Measurements from ENCODE around the gene CRADD. TPM values are rescaled to one million over a fixed set of nuclear protein-coding genes. Genes with fewer than 3 reads are reported as not detected.

The CRADD gene
- total and polyA plus RNA-seq, 2 donors: 13.9 to 17.1 TPM

DNA sequence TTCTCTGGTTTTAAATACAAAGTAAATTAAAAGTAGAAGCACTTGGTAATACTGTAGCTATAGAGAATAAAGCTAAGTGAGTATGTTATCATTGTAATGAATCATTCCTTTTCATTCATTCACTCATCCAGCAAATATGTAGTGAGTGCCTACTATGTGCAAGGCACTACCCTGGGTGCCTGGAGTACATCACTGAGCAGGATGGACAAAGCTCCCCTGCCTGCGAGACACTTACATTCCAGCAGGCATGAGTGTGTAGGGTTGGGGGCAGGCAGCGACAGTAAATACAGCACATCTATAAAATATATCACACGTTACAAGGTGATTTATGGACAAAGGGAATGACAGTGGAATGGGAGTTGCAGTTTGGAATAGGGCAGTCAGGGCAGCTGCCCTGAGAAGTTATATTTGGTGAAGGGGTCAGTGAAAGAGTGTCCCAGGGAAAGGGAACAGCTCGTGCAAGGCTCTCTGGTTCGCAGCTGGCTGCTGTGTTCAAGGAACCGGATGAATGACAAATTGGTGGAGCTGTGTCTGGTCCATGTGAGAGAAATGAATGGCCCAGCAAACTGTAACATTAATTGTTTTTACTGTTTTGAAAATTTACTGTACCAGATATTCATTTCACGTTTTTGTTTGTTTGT is 159.6 kb downstream of the CRADD start:
- H3K27ac ChIP-seq (ENCODE audit: low read depth in 1 of 2, low read length in 1 of 2): no peak overlapping the region
- H3K9me3 ChIP-seq (ENCODE audit: control insufficient read depth in 2 of 2, insufficient read depth in 1 of 2, low read length in 1 of 2): no peaks in the 10 kb centered on the region
- no peaks in the 10 kb centered on the region for H3K27me3 ChIP-seq (ENCODE audit: control insufficient read depth in 2 of 2, insufficient read depth in 1 of 2, low read length in 1 of 2)
- H3K36me3 ChIP-seq (ENCODE audit: control insufficient read depth in 2 of 2, insufficient read depth in 2 of 2, low read length in 1 of 2): no peaks in the 10 kb centered on the region
- H3K4me1 ChIP-seq (ENCODE audit: control insufficient read depth in 2 of 2, insufficient read depth in 2 of 2, low read length in 2 of 2): no peaks in the 10 kb centered on the region
- DNase-seq (ENCODE audit: low read depth in 6 of 9, low spot score in 9 of 9): no peak
- H3K4me3 ChIP-seq (ENCODE audit: low read length in 2 of 2): no peak overlapping the region
- 97% methylated on average over 7 of the region's 7 CpGs for WGBS

DNA sequence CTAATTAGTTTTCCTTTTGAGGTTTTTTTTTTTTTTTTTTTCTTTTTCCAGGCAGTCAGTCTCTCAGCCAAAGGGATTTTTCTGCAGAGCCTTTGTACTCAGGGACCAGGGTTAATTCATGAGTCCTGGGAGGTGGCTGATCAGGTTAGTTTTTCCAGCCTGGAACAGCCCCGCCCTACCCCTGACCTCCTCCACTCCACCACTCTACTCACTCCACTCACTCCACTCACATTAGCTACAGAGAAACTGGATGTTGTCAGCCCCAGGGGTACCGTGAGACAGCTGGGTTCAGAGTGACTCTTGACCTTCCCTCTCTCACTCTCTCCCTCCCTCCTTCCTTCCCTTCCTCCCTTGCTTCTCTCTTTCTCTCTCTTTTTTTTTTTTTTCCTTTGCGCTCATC is 161.0 kb downstream of the CRADD start:
- DNase-seq (ENCODE audit: low read depth in 6 of 9, low spot score in 9 of 9): no peak
- WGBS: 98% methylated on average over 3 of the region's 3 CpGs
- no peak overlapping the region for H3K27ac ChIP-seq (ENCODE audit: low read depth in 1 of 2, low read length in 1 of 2)
- no peaks in the 10 kb centered on the region for H3K27me3 ChIP-seq (ENCODE audit: control insufficient read depth in 2 of 2, insufficient read depth in 1 of 2, low read length in 1 of 2)
- H3K9me3 ChIP-seq (ENCODE audit: control insufficient read depth in 2 of 2, insufficient read depth in 1 of 2, low read length in 1 of 2): no peaks in the 10 kb centered on the region
- no peaks in the 10 kb centered on the region for H3K36me3 ChIP-seq (ENCODE audit: control insufficient read depth in 2 of 2, insufficient read depth in 2 of 2, low read length in 1 of 2)
- H3K4me1 ChIP-seq (ENCODE audit: control insufficient read depth in 2 of 2, insufficient read depth in 2 of 2, low read length in 2 of 2): no peaks in the 10 kb centered on the region
- H3K4me3 ChIP-seq (ENCODE audit: low read length in 2 of 2): no peak overlapping the region

DNA sequence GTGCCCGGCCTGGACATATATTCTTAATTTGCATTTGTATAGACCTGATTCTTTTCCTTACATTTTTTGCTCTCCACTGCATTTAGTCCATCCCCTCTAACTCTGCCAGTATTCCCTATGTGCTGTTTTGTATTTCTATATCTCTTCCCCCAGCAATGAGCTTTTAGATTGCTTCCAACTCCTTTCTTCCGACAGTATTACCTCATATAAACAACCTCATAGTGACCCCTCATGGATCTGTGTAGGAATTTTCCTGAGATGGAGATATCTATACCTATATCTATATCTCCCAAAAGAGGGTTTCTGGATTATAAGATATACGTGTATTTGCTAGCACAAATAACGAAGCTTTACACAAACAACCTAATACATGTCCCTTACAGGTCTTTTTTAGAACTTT is 161.9 kb downstream of the CRADD start:
- no peak overlapping the region for H3K27ac ChIP-seq (ENCODE audit: low read depth in 1 of 2, low read length in 1 of 2)
- no peak for DNase-seq (ENCODE audit: low read depth in 6 of 9, low spot score in 9 of 9)
- no peaks in the 10 kb centered on the region for H3K4me1 ChIP-seq (ENCODE audit: control insufficient read depth in 2 of 2, insufficient read depth in 2 of 2, low read length in 2 of 2)
- WGBS: 99% methylated on average over 4 of the region's 4 CpGs
- no peaks in the 10 kb centered on the region for H3K36me3 ChIP-seq (ENCODE audit: control insufficient read depth in 2 of 2, insufficient read depth in 2 of 2, low read length in 1 of 2)
- H3K27me3 ChIP-seq (ENCODE audit: control insufficient read depth in 2 of 2, insufficient read depth in 1 of 2, low read length in 1 of 2): no peaks in the 10 kb centered on the region
- H3K9me3 ChIP-seq (ENCODE audit: control insufficient read depth in 2 of 2, insufficient read depth in 1 of 2, low read length in 1 of 2): no peaks in the 10 kb centered on the region
- H3K4me3 ChIP-seq (ENCODE audit: low read length in 2 of 2): no peak overlapping the region

DNA sequence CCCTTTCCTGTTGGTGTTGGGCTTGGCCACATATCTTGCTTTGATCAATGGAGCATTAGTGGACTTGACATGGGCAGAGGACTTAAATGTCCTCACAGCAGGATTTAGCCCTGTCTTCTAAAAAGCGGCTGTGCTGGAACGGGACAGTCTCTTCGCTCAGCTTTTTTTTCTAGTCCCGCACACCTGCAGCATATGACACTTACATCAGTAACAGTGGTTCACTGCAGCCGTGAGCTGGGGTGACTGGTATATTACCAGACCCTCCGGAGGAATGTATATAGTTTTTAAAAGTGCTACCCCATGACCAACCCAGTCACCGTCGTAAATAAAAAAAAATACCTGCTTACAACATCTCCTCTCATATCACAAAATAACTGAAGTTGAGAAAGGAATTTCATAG is 164.5 kb downstream of the CRADD start:
- DNase-seq (ENCODE audit: low read depth in 6 of 9, low spot score in 9 of 9): no peak
- no peaks in the 10 kb centered on the region for H3K27me3 ChIP-seq (ENCODE audit: control insufficient read depth in 2 of 2, insufficient read depth in 1 of 2, low read length in 1 of 2)
- WGBS: 96% methylated on average over 8 of the region's 8 CpGs

DNA sequence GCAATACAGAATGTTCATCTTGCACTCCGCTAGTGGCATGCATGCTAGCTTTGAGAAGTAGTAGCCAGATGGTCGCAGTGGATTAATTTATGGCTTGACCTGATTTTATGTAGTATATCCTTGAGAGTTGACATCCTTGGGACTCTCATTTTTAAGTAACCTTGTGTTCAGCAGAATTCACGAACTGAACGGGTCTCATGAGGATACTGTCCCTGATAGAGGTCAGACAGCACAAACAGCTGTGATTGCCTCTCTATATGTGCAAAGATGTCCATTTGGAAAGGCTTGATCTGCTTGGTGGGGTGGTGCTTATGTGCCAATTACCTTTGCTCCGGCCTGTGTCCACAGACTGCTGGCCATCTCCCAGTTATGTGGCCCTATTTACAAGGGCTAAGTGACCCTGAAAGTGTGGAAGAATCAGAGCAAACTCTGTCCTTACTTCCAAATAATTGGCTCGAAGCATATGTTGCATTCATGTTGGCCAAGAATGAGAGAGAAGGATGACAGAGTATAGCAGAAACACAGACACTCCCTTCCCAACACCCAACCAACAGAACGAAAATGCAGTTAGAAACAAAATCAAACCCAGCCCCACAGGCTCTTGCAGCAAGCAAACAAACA is 167.1 kb downstream of the CRADD start:
- no peak for DNase-seq (ENCODE audit: low read depth in 6 of 9, low spot score in 9 of 9)
- WGBS: 98% methylated on average over 7 of the region's 7 CpGs
- Histone ChIP-seq H3K4me3 (ENCODE audit: low read length in 2 of 2) (no peak overlapping the region), H3K27me3 (ENCODE audit: control insufficient read depth in 2 of 2, insufficient read depth in 1 of 2, low read length in 1 of 2) (no peaks in the 10 kb centered on the region), H3K4me1 (ENCODE audit: control insufficient read depth in 2 of 2, insufficient read depth in 2 of 2, low read length in 2 of 2) (peaks cover 0 to 8% of the 10 kb centered on the region in 2 donors), H3K27ac (ENCODE audit: low read depth in 1 of 2, low read length in 1 of 2) (no peak overlapping the region), H3K36me3 (ENCODE audit: control insufficient read depth in 2 of 2, insufficient read depth in 2 of 2, low read length in 1 of 2) (no peaks in the 10 kb centered on the region), H3K9me3 (ENCODE audit: control insufficient read depth in 2 of 2, insufficient read depth in 1 of 2, low read length in 1 of 2) (no peaks in the 10 kb centered on the region)

More for the DNA sequence above, 164.5 kb downstream of the CRADD start:
- Histone ChIP-seq H3K27ac (ENCODE audit: low read depth in 1 of 2, low read length in 1 of 2) (no peak overlapping the region), H3K9me3 (ENCODE audit: control insufficient read depth in 2 of 2, insufficient read depth in 1 of 2, low read length in 1 of 2) (no peaks in the 10 kb centered on the region), H3K4me1 (ENCODE audit: control insufficient read depth in 2 of 2, insufficient read depth in 2 of 2, low read length in 2 of 2) (no peaks in the 10 kb centered on the region), H3K36me3 (ENCODE audit: control insufficient read depth in 2 of 2, insufficient read depth in 2 of 2, low read length in 1 of 2) (no peaks in the 10 kb centered on the region), H3K4me3 (ENCODE audit: low read length in 2 of 2) (no peak overlapping the region)

DNA sequence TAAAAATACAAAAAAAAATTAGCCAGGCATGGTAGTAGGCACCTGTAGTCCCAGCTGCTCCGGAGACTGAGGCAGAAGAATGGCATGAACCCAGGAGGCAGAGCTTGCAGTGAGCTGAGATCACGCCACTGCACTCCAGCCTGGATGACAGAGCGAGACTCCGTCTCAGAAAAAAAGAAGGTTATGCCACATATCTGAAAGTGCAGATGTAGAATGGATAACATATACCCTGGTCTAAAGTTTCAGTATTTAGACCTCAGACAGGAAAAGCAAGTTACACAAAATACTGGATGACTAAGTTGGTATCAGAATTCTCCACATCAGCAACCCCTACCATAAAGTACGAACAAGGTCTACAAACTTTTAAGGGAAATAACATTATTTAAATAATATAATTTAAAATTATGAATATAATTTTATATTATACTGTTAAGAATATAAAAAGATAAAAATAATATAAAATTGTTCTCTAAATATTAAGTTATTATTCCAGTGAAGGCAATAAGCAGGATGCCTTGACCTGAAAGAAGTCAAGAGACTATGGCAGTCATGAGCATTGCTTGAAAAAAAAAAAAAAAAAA is 169.9 kb downstream of the CRADD start:
- Histone ChIP-seq H3K27me3 (ENCODE audit: control insufficient read depth in 2 of 2, insufficient read depth in 1 of 2, low read length in 1 of 2) (no peaks in the 10 kb centered on the region), H3K27ac (ENCODE audit: low read depth in 1 of 2, low read length in 1 of 2) (no peak overlapping the region), H3K9me3 (ENCODE audit: control insufficient read depth in 2 of 2, insufficient read depth in 1 of 2, low read length in 1 of 2) (no peaks in the 10 kb centered on the region), H3K4me1 (ENCODE audit: control insufficient read depth in 2 of 2, insufficient read depth in 2 of 2, low read length in 2 of 2) (peaks cover 3 to 16% of the 10 kb centered on the region in 2 donors), H3K4me3 (ENCODE audit: low read length in 2 of 2) (no peak overlapping the region), H3K36me3 (ENCODE audit: control insufficient read depth in 2 of 2, insufficient read depth in 2 of 2, low read length in 1 of 2) (peaks cover 0 to 3% of the 10 kb centered on the region in 2 donors)
- WGBS: 94% methylated on average over 5 of the region's 5 CpGs
- no peak for DNase-seq (ENCODE audit: low read depth in 6 of 9, low spot score in 9 of 9)

DNA sequence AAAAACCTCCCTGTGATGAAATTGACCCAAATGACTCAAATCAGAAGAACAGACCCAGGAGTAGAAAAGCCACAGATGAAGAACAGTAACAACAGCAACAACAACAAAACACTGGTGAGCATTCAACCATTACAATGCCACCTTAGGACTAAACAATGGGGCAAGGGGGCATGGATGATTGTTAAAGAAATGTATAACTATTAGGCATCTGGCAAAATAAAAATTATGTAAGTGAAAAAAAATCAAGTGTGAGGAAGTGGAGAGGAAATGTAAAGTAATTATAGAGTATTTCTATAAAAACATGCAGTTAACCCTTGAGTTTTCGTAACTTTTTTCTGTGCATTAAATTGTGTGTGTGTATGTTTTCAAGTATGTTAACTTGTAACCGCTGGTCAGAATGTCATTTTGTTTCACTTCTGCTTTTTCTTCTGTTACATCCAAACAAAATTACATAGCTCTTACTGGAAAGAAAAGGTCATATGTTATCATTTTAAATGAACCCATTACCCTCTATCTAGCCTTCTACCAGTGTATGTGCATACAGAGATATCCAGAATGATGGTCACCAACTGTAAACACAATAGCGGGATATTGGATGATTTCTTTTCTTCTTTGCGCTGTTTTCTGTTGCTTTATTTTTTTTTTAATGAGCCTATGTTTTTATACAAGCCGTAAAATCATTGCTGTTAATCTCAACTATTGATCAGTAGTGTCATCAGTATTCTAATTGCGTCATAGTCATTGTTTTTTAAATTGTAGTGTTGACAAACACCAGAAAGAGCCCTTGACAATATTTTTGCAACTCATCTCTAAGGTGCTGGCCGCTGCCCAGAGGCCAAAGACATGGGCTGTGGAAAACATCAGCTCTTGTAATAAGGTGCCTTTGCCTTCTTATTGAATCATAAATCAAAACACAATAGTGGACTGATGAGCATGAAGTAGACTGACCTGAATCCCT is 170.6 kb downstream of the CRADD start:
- peaks cover 3 to 21% of the 10 kb centered on the region in 2 donors for H3K4me1 ChIP-seq (ENCODE audit: control insufficient read depth in 2 of 2, insufficient read depth in 2 of 2, low read length in 2 of 2)
- WGBS: 87% methylated on average over 7 of the region's 7 CpGs
- H3K4me3 ChIP-seq (ENCODE audit: low read length in 2 of 2): no peak overlapping the region
- peaks cover 0 to 3% of the 10 kb centered on the region in 2 donors for H3K36me3 ChIP-seq (ENCODE audit: control insufficient read depth in 2 of 2, insufficient read depth in 2 of 2, low read length in 1 of 2)
- no peak for DNase-seq (ENCODE audit: low read depth in 6 of 9, low spot score in 9 of 9)
- H3K27me3 ChIP-seq (ENCODE audit: control insufficient read depth in 2 of 2, insufficient read depth in 1 of 2, low read length in 1 of 2): no peaks in the 10 kb centered on the region
- H3K27ac ChIP-seq (ENCODE audit: low read depth in 1 of 2, low read length in 1 of 2): no peak overlapping the region
- H3K9me3 ChIP-seq (ENCODE audit: control insufficient read depth in 2 of 2, insufficient read depth in 1 of 2, low read length in 1 of 2): no peaks in the 10 kb centered on the region

DNA sequence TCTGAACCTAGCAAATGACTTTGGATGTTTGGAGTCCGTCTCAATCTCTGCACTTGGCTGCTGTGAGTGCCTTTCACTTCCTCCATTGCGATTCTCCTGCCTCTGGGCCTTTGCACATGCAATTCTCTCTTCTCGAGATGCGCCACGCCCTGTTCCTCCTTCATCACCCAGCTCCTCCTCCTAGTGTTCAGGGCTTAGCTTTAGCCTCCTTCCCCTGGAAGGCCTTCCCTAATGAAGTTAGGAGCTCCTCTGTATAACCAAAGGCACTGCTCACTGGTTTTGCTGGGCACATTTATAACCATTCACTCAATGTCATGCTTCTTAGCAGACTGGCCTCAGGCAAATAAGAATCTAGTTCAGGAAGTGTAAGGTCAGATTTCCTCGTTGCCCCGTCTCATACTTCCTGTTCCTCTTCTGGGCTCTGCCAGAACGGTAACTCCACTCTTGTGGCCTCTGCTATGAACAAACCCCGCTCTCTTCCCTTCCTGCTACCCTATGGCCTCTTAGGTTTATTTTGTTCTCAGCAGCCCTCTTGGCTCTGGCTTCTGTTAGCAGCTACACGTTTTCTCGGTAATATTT is 171.4 kb downstream of the CRADD start:
- peak in 4 of 9 donors; percentile 8 to 35 (median 12) for DNase-seq (ENCODE audit: low read depth in 6 of 9, low spot score in 9 of 9)
- Histone ChIP-seq H3K4me3 (ENCODE audit: low read length in 2 of 2) (no peak overlapping the region), H3K4me1 (ENCODE audit: control insufficient read depth in 2 of 2, insufficient read depth in 2 of 2, low read length in 2 of 2) (peaks cover 3 to 21% of the 10 kb centered on the region in 2 donors)

More for the DNA sequence above, 171.4 kb downstream of the CRADD start:
- Histone ChIP-seq H3K36me3 (ENCODE audit: control insufficient read depth in 2 of 2, insufficient read depth in 2 of 2, low read length in 1 of 2) (peaks cover 0 to 3% of the 10 kb centered on the region in 2 donors), H3K27me3 (ENCODE audit: control insufficient read depth in 2 of 2, insufficient read depth in 1 of 2, low read length in 1 of 2) (no peaks in the 10 kb centered on the region), H3K9me3 (ENCODE audit: control insufficient read depth in 2 of 2, insufficient read depth in 1 of 2, low read length in 1 of 2) (no peaks in the 10 kb centered on the region), H3K27ac (ENCODE audit: low read depth in 1 of 2, low read length in 1 of 2) (peak overlapping the region in 1 of 2 donors; percentile 7)
- 68% methylated on average over 11 of the region's 11 CpGs for WGBS

Data from thymus (tissue), 11 donors.